HL-60 (cell line): ENCODE measurements around the gene MARCHF9.

Experiments used
- DNase-seq, 2 experiments: peaks; one replicate each; pipeline ENCODE4 v3.0.0-alpha.2; 2010 to 2020; ENCODE audit warnings: low read depth in 1 of 2, low spot score in 1 of 2
- H3K27ac ChIP-seq: fragments of 250-450 bp; sonication (Bioruptor Pico); replicated peaks from 2 replicates; pipeline ENCODE4 v1.5.1; 2020; ENCODE audit warnings: mild to moderate bottlenecking, moderate library complexity
- H3K27me3 ChIP-seq: fragments of 250-450 bp; sonication (Bioruptor Pico); 2 replicates; pipeline ENCODE4 v1.5.1; 2021; ENCODE audit warnings: mild to moderate bottlenecking, moderate library complexity; ENCODE audit not compliant: insufficient read depth, poor library complexity, severe bottlenecking
- H3K4me3 ChIP-seq: replicated peaks from 2 replicates; pipeline ENCODE4 v1.5.1; 2011; ENCODE audit warnings: mild to moderate bottlenecking, control low read depth, low read length; ENCODE audit not compliant: insufficient read depth
- GABPA ChIP-seq: IDR thresholded peaks from 2 replicates; pipeline ENCODE4 v1.6.1; 2012; ENCODE audit warnings: low read depth
- POLR2AphosphoS5 ChIP-seq: IDR thresholded peaks from 2 replicates; pipeline ENCODE4 v1.6.1; 2012; ENCODE audit warnings: low read depth
- SPI1 ChIP-seq: IDR thresholded peaks from 2 replicates; pipeline ENCODE4 v1.6.1; 2012; ENCODE audit warnings: low read depth, mild to moderate bottlenecking, borderline replicate concordance
- TF ChIP-seq, protein P1 (sequence below): IDR thresholded peaks from 2 replicates; pipeline ENCODE4 v1.6.1; 2012; ENCODE audit warnings: low read depth; ENCODE audit not compliant: insufficient replicate concordance
- TF ChIP-seq, protein P2 (sequence below): IDR thresholded peaks from one replicate; pipeline ENCODE4 v1.5.1; 2011; ENCODE audit warnings: low read length, control low read depth, inconsistent platforms; ENCODE audit not compliant: insufficient read depth

MARCHF9 gene

DNA sequence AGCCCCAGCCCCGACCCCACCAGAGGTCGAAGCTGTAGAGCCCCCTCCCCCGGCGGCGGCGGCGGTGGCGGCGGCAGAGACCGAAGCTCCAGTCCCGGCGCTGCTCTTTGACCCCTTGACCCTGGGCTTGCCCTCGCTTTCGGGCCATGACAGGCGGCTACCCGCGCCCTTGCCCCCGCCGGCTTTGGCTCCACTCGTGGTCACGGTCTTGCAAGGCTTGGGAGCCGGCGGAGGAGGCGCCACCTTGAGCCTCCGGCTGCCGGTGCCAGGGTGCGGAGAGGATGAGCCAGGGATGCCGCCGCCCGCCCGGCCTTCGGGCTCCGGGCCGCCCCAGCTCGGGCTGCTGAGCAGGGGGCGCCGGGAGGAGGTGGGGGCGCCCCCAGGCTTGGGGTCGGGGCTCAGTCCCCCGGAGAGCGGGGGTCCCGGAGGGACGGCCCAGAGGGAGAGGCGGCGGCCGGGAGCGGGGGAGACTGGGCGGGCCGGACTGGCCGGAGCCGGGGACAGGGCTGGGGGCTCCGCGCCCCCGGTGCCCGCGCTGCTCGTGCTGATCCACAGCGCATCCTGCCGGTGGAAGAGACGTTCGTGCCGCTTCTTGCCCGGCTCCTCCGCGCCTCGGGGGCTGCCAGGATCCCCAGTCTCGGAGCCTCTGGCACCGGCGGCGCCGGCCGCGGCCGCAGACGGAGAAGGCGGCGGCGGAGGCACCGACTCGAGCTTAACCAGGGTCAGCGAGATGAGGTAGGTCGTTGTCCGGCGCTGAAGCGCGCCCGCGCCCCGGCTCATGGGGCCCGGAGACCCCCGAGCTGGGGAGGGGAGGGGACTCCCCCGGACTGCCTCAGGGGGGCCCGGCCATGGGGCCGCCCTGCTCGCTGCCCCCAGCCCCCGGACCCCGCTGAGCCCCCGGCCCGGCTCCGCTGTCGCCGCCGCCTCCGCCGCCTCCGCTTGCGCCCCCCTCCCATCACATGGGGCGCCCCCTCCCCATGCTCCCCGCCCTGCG, 17.1 kb upstream of the MARCHF9 start:
- Histone ChIP-seq H3K27ac (no peak overlapping the region), H3K4me3 (no peak overlapping the region), H3K27me3 (no peaks in the 10 kb centered on the region)
- no peak for DNase-seq
- TF ChIP-seq, protein P1, sequence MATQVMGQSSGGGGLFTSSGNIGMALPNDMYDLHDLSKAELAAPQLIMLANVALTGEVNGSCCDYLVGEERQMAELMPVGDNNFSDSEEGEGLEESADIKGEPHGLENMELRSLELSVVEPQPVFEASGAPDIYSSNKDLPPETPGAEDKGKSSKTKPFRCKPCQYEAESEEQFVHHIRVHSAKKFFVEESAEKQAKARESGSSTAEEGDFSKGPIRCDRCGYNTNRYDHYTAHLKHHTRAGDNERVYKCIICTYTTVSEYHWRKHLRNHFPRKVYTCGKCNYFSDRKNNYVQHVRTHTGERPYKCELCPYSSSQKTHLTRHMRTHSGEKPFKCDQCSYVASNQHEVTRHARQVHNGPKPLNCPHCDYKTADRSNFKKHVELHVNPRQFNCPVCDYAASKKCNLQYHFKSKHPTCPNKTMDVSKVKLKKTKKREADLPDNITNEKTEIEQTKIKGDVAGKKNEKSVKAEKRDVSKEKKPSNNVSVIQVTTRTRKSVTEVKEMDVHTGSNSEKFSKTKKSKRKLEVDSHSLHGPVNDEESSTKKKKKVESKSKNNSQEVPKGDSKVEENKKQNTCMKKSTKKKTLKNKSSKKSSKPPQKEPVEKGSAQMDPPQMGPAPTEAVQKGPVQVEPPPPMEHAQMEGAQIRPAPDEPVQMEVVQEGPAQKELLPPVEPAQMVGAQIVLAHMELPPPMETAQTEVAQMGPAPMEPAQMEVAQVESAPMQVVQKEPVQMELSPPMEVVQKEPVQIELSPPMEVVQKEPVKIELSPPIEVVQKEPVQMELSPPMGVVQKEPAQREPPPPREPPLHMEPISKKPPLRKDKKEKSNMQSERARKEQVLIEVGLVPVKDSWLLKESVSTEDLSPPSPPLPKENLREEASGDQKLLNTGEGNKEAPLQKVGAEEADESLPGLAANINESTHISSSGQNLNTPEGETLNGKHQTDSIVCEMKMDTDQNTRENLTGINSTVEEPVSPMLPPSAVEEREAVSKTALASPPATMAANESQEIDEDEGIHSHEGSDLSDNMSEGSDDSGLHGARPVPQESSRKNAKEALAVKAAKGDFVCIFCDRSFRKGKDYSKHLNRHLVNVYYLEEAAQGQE = no peak
- TF ChIP-seq, protein P2, sequence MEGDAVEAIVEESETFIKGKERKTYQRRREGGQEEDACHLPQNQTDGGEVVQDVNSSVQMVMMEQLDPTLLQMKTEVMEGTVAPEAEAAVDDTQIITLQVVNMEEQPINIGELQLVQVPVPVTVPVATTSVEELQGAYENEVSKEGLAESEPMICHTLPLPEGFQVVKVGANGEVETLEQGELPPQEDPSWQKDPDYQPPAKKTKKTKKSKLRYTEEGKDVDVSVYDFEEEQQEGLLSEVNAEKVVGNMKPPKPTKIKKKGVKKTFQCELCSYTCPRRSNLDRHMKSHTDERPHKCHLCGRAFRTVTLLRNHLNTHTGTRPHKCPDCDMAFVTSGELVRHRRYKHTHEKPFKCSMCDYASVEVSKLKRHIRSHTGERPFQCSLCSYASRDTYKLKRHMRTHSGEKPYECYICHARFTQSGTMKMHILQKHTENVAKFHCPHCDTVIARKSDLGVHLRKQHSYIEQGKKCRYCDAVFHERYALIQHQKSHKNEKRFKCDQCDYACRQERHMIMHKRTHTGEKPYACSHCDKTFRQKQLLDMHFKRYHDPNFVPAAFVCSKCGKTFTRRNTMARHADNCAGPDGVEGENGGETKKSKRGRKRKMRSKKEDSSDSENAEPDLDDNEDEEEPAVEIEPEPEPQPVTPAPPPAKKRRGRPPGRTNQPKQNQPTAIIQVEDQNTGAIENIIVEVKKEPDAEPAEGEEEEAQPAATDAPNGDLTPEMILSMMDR = no peak
- TF ChIP-seq POLR2AphosphoS5 (no peak), SPI1 (no peak), GABPA (no peak)

DNA sequence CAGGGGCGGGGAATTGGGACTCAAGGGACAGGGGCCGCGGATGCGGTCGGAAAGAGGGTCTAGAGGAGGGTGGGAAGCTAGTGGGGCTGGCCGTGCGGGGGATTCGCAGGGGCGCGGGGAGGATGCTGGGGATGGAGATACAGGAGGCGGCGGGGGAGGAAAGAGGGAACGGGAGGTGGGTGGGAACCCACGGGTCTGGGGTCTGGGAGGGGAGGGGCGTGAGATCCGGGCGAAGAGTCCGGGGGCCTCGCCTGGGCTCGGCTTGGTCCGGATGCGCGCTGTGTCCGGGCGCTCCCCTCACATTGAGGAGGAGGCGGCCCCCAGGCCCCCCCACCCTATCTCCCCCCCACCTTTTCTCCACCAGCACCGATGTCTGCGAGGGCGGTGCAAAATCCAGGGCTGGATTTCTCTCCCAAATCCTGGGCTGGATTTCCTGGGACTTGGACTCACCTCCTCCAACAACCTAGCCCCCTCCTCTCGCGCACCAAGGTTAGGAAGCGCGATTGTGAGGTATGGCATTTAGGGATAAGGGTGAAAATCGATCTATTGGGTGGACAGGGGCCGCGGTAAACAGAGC, 16.2 kb upstream of the MARCHF9 start, which contains the start of gene AGAP2:
Gene AGAP2 (minus strand): TSS at position 82 of the 577 bp plus-strand sequence. CDS start 496 bp downstream, outside the sequence.
- H3K4me3 ChIP-seq = no peak within 1 kb of the TSS
- H3K27ac ChIP-seq = no peak within 1 kb of the TSS
- H3K27me3 ChIP-seq = no peaks in the 10 kb centered on the region
- TF ChIP-seq SPI1 (no peak), GABPA (no peak), POLR2AphosphoS5 (no peak)
- TF ChIP-seq, protein P1 = no peak
- TF ChIP-seq, protein P2 = no peak
- DNase-seq = no peak

DNA sequence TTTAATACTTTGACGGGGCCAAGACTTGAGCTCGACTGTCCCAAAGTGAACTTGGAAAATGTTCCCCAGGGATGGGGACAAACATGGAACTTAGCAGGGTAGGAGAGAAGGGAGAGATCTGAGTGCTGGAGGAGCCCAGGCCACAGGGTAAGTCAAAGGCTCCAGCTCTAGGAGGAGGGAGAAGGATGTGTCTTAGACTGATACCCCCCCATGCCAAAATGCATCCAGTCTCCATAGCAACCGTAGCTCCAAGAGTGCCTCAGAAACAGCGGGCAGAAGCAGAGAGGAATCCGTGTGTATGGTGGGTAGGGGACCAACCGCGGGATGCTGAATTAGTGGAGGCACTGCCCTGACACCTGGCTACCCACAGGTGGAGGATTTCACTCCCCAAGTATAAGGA, 15.5 kb upstream of the MARCHF9 start:
- TF ChIP-seq, protein P1 = no peak
- TF ChIP-seq SPI1 = no peak
- TF ChIP-seq GABPA = no peak
- TF ChIP-seq POLR2AphosphoS5 = no peak
- TF ChIP-seq, protein P2 = no peak
- Histone ChIP-seq H3K27me3 (no peaks in the 10 kb centered on the region), H3K4me3 (no peak overlapping the region), H3K27ac (no peak overlapping the region)
- no peak for DNase-seq
